Prostate gland (tissue), 2 donors: Measurements from ENCODE around the gene PCDH8.

Experiments used
- POLR2A ChIP-seq: fragments of 450-650 bp; IDR thresholded peaks from one replicate; pipeline ENCODE4 v1.6.1; 2016; ENCODE audit warnings: antibody characterized with exemption, mild to moderate bottlenecking
- TF ChIP-seq, protein P1 (sequence below), 4 experiments: fragments of 200-600 bp in 2 of 4; fragments of 450-650 bp in 2 of 4; sonication (generic) in 2 of 4; IDR thresholded peaks; 1 replicate in 3 of 4; 2 replicates in 1 of 4; pipeline ENCODE4 v1.5.1; 2016 to 2019; ENCODE audit warnings: antibody characterized with exemption in 4 of 4, mild to moderate bottlenecking in 2 of 4, moderate library complexity in 2 of 4

DNA sequence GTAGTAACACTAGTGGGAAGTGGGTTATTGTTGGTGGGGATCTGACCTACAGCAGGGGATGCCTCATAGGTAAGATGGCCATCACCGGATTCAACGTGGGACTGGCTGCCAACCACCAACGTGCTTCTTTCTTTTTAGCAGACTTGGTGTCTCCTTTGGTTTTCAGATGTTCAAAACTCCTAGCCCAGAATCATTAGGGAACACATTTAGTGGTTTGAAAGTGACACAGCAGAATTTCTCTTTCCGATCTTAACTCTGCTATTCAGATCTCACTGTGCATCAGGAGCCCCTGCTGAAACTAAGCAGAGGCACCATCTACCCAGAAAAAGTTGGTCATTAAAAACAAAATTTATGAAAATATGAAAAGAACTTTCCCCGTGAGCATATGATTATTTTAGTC is 36.7 kb upstream of the PCDH8 start:
- TF ChIP-seq, protein P1, sequence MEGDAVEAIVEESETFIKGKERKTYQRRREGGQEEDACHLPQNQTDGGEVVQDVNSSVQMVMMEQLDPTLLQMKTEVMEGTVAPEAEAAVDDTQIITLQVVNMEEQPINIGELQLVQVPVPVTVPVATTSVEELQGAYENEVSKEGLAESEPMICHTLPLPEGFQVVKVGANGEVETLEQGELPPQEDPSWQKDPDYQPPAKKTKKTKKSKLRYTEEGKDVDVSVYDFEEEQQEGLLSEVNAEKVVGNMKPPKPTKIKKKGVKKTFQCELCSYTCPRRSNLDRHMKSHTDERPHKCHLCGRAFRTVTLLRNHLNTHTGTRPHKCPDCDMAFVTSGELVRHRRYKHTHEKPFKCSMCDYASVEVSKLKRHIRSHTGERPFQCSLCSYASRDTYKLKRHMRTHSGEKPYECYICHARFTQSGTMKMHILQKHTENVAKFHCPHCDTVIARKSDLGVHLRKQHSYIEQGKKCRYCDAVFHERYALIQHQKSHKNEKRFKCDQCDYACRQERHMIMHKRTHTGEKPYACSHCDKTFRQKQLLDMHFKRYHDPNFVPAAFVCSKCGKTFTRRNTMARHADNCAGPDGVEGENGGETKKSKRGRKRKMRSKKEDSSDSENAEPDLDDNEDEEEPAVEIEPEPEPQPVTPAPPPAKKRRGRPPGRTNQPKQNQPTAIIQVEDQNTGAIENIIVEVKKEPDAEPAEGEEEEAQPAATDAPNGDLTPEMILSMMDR (IDR thresholded peaks at IDR 0.05) = no peak
- TF ChIP-seq POLR2A = no peak
